Hippocampal formation (tissue), 2 donors: ENCODE measurements around the gene ARHGEF4.

Source experiments
- DNase-seq, 2 donors: peaks; one replicate each; lab custom pipeline; 2025; lab: John Stamatoyannopoulos, UW

The ARHGEF4 gene

DNA sequence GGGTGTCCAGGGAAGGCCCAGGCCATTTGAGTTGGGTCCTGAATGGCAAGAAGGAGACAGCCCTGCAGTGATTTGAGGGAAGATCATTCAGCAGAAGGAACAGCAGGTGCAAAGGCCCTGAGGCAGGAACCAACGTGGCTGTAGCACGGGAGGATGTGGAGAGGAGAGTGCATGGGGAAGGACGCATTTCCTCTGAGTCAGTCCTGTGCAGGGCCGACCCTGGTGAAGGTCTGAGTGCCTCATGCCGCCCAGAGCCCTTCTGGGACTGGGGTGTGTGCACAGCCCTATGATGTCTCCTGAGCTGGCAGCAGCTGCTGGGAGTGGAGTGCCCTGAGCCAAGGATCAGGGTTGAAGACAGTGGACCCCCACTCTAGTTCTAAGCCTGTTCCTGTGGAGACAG lies 17.9 kb upstream of the ARHGEF4 start:
- DNase-seq: no peak

GRCh38 chr2:130819226-130819607 lies 17.5 kb upstream of the ARHGEF4 start:
- no peak for DNase-seq

DNA sequence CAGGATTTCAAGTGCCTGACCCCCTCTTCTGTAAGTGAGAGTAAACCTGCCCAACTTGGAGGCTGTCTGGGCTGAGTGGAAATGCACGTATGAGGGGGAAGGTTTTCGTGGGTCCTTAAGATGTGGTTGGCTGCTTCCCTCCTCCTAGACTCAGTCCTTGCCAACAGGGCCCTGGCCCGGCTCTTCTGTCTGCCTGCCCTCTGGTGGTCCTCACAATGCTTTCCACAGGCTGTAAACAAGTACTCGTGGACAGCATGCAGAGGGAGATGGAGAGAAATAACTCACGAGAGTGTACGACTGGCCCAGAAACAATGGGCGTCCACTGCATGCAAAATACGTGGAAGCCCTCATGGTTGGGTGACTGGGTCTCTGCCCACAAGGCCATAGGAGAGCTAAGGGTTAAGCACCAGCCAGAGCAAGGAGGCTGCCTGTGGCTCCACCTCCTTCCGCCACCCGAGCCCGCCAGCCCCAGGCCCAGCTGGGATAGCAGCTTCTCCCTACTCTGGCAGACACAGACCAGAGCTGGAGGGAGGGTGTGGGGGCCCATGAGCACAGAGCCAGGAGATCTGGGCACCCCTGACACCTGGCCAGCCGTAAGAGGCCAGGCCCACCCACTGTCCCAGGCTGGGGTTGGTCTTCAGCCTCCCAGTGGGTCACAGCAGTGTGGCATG lies 17.0 kb upstream of the ARHGEF4 start:
- DNase-seq: peak in 1 of 2 donors; percentile 35

DNA sequence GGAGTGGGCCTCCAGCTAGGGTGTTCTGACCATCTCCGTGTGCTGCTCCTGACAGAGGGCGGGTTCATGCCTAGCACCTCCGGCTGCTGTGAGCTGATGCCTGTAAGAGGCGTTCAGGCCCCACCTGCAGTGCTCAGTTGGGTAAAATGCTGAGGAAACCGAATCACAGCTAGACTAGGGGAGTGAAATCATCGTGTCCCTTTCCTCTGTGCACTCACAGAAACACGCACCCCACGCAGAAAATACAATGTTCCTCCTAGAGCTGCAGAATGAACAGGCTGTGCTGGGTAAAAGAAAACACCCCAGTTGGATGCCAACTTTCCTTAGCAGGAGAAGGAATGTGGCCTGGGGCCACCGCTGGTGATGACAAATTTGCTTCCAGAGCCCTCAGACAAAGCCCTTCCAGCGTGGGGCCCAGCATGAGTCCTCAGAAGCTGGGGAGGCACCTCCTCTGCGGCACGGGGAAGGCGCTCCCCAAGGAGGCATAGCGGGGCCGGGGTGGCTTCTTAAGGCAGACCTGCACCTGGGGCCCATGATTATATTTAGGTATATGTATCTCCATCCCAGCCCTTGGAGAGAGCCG lies 16.3 kb upstream of the ARHGEF4 start:
- peak; percentile 39 to 57 for DNase-seq

DNA sequence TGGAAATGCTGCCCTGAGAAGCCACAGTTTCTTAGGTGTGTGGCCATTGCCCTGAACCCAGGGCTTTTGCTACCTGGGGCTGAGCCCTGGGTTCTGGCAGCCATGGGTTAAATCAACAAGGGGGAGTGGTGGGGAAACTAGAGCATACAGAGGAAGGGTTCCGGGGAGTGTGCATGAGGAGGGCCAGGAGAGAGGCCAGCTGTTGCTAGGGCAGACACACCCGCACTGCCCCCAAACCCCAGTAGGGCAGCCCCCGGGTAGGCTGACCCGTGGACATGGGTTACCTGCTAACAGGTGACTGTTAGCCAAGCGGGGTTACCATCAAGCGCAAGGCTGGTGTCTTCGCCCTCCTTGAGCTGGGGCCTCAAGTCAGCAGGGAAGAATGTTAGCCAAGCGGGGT lies 14.8 kb upstream of the ARHGEF4 start:
- no peak for DNase-seq

DNA sequence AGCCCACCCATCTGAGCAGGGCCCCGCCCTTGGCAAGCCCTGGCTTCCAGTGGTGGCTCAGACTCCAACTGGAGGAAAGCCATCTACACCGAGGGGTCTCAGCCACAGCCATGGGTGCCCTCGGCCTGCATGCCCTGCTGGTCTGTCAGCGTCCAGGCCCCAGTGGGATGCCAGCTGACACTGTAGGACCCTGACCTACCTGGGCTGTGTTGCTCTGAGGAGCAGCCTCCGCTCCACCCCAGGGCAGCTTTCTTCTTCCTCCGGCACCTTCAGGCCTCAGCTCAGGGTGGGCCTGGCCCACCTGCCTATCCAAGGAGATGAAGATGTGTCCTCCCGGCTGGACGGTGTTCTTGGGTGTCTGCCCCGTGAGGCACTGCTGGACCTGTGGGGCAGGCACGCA lies 13.9 kb upstream of the ARHGEF4 start:
- no peak for DNase-seq

DNA sequence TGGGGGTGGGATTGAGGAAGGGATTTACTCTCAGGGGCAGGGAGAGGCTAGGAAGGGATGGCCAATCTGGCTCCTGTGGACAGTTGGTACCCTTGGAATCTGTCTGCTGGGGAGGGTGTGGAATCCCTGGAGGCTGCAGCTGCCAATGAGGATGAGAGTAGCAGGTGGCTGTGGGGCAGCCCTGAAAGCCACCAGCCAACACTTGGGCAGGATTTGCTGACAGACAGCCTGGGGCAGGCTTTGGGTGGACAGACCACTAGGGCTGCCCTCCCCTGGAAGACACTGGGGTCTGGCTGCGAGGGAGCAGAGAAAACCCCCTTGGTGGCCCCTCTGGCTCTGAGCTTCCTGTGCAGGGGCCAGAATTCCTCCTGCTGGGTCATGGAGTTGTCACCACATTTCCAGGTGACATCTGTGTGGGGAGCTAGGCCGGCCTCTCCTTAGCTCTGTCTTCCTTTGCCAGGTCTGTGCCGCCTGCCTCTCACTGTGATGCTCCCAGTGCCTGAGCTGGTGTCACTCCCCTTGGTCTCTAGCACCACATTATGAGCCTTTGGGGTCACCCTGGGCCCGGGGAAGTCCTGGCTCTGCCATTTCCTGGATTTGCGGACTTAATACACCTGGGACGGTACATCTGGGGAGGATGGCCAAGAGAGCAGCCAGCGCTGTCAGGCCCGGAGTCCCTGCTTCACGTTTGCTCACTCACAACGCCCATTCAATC lies 13.4 kb upstream of the ARHGEF4 start:
- DNase-seq: no peak

DNA sequence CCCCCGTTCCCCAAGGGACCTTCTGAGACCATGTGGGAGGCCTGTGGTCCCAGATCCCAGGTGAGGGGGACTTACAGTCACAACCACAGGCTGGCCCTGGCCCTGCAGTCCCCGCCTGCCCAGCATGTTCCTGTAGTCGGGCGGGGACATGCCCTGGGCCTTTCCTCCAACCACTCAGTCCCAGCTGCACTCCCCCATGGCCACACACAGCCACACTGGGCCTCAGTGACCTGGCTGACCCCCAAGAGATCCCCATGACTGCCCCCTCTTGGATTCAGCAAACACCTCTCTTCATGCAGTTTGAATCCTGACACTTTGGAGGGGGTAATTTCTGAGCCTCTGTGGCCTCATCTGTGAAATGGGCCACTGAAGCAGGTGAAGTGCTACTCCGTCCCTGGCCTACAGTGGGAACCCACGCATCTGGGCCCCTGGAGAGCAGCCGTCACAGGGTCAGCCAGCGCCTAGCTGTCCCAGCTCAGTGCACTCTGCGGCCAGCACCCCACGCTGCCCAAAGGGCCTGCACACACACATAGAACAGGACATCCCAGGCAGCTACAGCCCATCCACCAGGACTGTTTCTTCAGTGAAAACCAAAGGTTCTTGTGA lies 12.7 kb upstream of the ARHGEF4 start:
- DNase-seq: no peak

- DNase-seq: peak; percentile 38 to 46
Observed at GRCh38 chr2:130824492-130825061, 12.1 kb upstream of the ARHGEF4 start.

DNA sequence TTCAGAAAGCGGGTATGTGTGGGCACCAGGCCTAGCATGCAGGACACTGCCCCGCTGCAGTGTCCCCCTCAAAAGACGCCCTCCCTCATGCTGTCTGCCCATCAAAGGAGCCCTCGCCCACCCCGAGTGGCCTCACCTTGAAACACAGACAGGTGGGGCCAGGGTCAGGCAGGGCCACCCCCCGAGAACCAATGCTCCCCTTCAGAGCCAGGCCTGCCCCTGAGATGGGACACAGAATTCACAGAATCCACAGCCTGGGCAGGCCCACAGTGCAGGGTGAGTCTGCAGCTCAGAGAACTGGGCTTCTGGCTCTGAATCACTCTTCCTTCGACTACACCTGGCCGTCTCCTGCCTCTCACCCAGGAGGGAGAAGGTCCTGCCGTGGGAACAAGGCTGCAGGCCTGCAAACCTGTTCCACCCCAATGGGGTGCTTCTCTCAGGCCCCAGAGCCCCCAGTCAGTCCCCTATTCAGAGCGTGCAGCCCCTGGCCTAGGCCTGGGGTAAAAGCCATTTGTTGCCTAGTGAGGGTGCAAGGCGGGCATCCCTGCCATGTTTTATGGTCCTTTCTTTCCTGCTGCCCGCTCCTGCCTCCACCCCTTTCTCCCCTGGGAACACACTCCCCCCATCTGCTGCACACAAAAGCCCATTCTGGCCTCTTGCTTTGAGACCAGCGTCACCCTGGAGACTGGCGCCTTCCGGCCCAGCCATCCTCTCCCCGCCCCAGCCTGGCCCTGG lies 11.3 kb upstream of the ARHGEF4 start:
- DNase-seq: peak; percentile 75 to 80

DNA sequence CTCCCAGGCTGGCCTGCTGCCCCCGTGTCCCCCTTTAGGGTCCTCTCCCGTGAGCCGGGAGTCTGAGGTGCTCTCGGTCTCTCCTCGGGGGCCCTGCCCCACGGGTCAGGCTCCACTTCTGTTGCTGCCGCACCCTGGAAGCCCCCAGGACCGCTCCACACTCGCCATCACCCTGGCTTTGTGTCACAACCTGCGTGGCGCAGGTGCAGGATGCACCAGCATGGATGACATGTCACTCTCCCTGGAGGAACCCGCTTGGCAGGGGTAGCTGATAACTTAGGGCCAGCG lies 10.8 kb upstream of the ARHGEF4 start:
- no peak for DNase-seq

DNA sequence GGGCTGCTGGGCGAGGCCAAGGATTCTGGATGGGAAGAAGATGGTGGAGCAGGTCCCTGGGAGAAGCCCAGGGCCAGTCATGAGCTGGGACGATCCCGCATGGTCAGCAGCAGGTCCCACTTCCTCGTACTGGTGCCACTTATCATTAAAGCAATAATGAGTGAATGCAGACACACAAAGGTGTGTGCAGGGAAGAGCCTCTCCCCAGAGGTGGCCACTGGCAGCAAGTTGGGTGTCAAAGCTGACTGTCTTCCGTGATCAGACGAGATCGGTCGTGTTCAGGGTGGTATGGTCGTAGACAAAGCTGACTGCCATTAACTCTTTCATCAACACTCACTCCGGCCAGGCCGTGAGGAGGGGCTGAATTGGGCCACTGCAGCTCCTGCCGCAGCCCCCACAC lies 10.3 kb upstream of the ARHGEF4 start:
- no peak for DNase-seq

DNA sequence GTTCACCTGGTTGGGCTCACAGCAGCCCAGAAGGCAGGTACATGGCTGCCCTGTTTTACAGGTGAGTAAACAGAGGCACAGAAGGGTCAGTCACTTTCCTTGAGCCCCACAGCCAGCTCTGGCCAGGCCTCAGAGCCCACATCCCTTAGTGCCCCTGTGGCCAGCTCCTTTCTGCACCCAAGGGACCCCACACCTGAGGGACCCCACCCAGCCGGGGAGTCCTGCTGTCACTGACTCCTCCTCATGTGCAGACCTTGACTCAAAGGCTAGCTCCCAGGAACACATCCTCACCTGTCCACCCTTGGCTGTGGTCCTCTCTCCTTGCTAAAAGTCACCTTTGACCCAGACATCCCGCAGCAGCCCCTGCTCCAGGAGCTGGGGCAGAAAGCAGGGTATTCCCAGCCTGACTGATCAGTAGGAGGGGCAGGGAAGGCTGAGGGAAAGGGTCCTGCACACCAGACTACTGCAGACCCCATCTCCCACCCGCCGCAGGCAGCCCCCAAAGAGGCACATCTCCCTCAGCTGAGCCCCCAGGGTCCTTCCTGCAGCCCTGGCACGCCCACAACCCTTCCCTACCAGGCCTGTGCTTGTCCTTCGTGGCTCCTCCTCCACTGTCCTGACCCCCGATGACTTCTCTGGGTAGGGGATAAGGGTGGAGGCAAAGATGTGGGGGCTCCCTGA lies 9.8 kb upstream of the ARHGEF4 start:
- DNase-seq: no peak

GRCh38 chr2:130827502-130828251 lies 9.0 kb upstream of the ARHGEF4 start:
- DNase-seq: no peak

GRCh38 chr2:130828461-130828860 lies 8.3 kb upstream of the ARHGEF4 start:
- DNase-seq: no peak

GRCh38 chr2:130829015-130829414 lies 7.7 kb upstream of the ARHGEF4 start:
- DNase-seq: no peak

GRCh38 chr2:130830538-130830937 lies 6.2 kb upstream of the ARHGEF4 start:
- no peak for DNase-seq

- DNase-seq: no peak
Observed at GRCh38 chr2:130831356-130831755, 5.4 kb upstream of the ARHGEF4 start.

- no peak for DNase-seq
Observed at GRCh38 chr2:130832296-130832940, 4.3 kb upstream of the ARHGEF4 start.
